Germinal center (tissue), 1 donor: ENCODE measurements around the gene SECISBP2.
"Not testable (repeated sequence)": the region's sequence is repeated elsewhere in the genome, so short reads cannot be mapped to it uniquely, and the experiment has no call there.

Source experiments
- DNase-seq: peaks from one replicate; pipeline ENCODE4 v3.0.0; 2012; ENCODE audit warnings: mixed read lengths, low spot score

SECISBP2 gene

DNA sequence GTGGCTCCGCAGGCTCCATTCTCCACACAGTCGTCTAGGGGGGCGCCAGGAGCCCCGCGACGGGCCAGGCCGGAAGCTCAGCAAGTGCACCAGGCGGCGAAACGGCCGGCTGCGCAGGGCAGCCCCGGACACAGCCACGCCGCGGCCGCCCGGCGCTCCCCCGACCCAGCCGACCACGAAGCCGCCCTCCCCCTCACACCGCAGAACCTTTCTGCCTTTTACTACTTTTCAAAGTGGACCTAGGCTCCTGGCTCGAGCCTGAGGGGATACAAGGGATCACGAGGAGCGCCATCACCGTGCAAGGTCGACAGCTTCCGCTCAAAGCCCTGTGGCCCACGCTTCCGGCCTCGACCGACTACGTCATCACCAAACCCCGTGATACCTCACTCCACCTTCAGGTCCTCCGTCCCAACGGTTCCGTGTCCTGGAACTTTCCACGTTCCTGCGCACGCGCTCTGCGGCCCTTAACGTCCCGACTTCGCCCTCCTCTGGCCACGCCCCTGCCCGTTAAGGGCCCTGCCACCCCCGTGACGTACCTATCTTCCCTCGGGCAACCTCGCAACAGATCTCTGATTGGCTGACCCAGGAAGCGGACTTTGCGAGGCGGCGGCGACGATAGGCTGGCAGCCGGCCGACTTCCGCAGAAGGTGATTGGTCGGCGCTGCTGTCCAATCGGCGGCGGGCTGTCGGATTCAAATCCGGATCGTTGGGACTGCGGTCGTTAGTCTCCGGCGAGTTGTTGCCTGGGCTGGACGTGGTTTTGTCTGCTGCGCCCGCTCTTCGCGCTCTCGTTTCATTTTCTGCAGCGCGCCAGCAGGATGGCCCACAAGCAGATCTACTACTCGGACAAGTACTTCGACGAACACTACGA, 7.6 kb upstream of the SECISBP2 start, which contains the start of gene CKS2:
Gene CKS2 (plus strand): TSS at position 721 of the 871 bp plus-strand sequence. CDS start 98 bp downstream, at position 819.
- peak; percentile 100 for DNase-seq

DNA sequence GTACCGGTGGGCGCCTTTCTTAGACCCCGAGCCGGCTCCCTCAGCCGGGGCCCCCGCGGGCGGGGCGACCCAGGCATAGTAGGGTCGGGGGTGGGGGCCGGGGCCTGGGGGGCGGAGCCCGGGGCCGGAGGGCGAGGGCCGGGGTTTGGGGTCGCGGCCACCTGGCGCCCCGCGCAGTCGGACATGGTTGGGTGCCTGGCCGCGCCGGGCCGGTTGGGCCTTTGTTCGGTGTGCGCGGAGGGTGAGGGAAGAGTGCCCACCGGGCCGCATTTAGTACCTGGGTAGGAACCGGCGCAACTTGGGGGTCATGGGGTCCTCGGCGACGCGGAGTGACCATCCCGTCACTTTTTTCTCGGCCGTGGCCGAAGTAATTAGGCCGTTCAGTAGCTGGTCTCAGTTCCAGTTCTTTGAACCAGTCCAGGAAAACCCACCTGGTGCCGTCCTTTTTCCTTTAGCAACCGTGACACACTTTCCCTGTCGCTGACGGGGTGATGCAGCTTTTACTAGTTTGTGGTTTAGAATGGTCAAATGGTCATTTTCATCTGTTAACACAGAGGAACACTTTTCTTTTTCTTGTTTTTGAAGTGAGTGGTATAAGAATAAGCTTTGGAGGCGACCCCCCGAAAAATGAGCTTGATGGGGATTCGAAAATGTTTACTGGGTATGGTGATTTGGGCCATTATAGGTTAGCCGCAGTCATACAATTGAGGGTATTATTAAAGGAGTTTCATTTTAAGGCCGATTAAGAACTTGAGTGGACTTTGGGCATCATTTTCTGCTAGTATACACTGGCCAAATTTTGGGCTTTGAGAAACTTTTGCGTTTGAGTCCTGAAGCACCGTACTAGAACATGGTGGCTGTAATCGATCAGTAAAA, 6.7 kb upstream of the SECISBP2 start:
- DNase-seq: peak; percentile 39

DNA sequence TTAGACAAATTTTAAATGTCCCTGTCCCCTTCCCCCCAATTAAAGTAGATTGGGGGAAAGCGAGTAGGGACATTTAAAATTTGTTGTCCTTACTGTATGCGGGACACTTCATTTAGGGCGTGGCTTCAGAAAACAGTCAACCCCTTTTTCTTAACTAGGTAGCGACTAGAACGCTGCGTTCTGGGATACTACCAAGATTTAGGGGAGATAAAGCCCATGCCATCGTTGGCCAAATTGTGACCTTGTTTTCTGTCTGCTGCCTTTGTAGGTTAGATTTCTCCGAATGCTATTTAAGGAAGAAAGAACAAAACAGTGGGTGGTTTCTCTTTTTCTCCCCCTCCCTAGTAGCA, 6.1 kb upstream of the SECISBP2 start:
- DNase-seq: no peak

DNA sequence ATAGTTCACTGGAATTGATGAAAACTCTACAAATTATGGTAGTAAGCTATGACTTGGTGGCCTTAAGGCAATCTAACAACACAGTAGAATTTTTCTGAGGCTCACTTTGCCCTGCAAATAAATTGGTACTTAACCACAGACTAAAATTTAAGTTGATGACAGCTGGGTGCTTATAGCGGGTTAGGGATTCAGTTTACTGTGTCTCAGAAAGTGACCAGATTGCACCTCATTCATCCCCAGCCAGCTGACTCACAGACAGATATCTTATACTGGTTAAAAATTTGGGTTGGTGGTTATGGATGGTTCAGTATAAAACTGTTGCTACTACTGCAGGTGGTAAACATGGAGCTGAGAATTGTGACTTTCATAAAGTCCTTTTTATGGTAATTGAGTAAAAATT, 4.5 kb upstream of the SECISBP2 start:
- DNase-seq: no peak

DNA sequence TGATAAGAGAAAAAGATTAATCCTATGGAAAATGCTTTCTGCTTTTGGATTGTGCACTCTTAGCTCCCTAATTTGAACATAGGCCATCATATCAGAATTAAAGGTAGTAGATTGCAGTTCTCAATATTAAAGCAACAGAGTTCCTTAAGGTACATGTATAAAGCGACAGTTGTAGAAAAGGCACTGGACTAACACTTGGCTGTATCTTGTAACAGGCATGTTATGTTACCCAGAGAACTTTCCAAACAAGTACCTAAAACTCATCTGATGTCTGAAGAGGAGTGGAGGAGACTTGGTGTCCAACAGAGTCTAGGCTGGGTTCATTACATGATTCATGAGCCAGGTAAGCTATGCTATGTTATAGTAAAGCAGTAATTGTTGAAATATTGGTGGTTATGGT, 3.3 kb upstream of the SECISBP2 start:
- DNase-seq: no peak

DNA sequence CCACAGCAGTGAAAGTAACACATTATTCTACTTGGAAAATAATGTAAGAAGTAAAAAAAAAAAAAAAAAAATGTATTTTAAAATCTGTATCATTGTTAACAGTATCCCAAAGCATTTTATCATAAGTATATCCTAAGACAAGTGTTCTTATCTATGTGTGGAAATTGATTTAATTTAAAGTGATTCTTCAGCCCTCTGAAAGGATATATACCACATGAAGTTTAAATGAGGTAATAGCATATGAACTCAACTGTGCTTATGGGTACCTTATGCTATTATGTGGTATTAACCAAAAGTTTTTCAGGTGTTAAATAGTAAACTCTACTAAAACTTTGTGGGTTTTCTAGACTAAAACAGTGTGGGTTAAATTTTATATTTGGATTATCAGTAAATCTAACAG, 2.8 kb upstream of the SECISBP2 start:
- no peak for DNase-seq

DNA sequence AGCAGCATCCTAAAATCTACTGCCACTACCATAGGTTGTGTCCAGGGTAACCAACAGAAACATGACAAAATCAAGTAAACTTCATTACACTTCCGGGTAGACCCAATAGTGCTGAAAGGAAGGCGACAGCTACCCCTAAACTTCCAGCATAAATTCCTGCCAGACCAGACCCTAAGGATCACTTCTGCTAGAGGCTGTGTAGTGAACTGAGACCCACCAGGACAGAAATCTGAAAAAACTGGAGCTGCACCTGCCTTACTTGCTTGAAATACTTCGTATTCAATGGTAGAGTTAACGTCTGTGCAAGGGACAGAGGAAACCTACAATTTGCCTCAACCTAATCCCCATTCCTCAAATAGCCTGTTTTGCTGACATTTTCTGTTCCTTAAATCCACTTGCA, 1.0 kb upstream of the SECISBP2 start:
- no peak for DNase-seq

DNA sequence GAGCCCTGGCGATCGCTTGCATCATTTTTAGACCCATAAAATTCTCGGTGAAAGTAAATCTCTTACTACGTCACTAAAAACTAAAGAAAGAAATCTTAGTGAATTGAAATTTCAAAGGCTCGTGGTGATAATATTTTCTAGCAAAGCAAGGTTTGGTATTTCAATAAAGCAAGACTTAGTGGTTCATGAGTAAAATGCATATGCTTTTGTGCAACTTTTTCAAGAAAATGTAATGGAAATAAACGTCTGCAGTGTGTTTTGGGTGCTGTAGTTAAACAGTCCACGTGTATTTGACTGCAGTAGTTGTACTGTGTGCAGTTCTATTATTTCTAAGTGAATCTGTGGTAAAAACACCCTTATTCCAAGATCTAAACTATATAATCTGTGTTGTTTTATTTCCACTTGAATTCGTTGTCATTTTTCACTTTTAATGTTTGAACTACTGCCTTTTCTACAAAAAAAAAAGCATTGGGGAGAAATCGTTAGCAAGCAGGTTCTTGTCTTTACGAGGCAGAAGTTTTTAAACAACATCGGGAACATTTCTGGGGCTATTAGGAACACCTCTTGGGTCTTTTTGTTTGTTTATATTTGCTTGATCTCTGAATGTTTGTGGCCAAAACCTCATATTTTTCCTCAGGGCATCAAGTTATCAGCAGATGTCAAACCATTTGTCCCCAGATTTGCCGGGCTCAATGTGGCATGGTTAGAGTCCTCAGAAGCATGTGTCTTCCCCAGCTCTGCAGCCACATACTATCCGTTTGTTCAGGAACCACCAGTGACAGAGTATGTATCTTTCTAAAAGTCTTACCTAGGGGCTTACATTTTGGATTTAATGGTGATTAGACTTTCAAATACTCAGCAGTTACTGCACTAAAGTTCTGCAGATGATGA, 960 bp downstream of the SECISBP2 start:
- no peak for DNase-seq

DNA sequence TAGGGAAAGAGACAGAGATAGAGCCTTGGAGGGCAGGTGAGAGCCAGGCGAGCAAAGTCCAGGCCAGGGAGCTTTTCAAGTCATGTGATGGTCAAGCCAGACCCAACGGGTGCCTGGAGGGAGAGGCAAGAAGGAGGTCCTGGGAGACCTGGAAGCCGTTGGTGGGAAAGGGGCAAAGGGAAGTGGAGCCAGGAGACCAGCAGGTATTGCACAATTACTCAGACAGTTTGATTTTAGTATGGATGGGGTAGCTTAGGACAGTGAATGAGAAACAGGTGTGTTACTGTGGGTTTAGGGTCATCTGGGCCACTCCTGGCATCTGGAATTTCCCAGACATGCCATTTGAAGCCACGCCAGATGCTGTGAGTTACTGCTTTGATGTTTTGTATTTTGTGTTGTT, 5.1 kb downstream of the SECISBP2 start:
- no peak for DNase-seq

DNA sequence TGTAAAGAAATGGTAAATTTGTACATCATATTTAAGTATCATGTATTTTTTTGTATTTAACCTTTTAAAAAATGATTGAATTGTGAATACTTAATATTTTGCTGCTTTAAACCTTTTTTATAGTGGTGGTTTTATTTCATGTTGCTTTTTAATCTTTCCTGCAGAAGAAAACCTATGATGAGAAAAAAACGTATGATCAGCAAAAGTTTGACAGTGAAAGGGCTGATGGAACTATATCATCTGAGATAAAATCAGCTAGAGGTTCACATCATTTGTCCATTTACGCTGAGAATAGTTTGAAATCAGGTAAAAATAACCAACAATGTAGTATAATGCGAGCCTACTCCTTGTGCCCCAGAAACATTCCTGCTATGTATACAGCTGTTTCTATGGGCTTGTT, 7.4 kb downstream of the SECISBP2 start:
- DNase-seq: no peak

DNA sequence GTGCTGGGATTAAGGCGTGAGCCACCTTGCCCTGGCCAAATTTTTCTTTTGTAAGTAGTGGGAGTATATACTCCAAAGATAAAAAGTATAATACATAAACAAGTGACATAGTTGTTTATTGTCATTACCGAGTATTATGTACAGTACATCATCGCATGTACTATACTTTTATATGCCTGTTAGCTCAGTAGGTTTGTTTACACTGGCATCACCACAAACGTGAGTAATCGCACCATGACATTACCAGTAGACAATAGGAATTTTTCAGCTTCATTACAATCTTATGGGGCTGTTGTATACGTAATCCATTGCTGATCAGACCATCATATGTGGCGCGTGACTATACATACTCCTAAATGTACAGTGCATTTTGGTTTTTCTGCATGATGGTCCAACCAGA, 9.8 kb downstream of the SECISBP2 start:
- no peak for DNase-seq

DNA sequence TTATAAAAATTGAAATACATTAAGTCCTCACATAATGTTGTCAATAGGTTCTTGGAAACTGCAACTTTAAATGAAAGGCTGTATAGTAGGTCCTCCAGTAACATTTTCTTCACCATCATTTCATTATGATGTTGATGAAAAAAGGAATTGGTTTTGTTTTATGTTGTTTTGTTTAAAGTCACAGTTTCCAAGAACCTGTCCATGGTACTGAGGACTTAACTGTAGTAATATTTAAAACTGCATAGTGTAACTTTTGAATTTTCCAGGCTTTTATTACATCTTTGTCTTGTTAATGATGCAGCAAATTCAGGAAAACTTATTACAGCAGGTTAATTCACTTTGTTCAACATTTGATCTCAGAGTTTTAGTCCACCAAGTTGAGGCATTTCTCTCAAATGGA, 11.6 kb downstream of the SECISBP2 start:
- no peak for DNase-seq

DNA sequence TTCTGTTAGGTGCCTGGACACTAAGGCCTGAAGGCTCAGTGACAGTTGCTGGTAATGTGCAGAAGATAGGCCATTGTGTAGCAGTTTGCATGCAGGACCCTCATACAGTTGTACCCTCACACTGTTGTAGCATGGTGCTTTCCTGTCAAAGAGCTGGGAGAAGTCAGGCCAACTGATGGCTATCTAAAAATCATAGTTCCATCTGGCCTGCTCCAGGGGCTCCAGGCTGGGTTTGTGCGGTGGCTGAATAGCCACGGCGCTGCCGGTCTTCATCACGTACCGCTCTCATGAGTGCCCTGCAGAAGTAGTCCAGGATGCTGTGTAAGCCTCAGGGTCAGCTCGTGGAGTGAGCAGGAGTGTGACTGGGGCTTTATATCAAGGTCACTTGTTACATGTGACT, 12.2 kb downstream of the SECISBP2 start:
- no peak for DNase-seq

DNA sequence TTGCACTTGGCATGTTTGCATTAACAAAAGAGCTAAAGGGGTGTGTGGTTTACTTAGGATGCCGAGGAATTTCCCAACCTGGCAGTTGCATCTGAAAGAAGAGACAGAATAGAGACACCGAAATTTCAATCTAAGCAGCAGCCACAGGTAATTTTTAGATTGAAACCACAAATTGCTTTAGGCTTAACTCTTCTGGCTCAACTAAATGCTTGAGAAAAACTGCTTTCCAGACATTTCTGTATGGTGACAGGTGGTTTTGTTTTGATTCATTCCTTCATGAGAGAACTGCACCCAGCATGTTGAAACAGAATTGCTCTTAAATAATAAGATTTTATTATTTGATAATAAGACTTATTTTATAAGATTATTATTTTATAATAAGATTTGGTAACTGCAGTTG, 21.5 kb downstream of the SECISBP2 start:
- no peak for DNase-seq

DNA sequence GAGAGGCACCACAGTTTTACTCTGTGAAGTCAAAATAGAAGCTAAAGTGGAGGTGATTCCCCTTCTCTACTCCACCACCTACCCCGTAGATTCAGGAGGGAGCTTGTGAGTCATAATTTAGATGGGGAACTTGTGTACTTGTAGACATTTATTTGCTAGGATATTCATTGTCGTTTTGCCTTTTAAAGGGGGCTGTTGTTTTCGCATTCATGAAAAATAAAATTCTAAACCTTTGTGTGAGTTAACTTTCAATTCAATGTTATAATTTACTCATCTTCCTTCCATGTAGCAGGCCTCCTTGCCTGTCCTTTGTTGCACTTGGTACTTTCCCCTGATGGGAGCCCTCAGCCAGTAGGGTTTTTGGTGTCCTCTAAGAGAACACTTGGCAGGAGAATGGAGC, 22.0 kb downstream of the SECISBP2 start:
- no peak for DNase-seq

DNA sequence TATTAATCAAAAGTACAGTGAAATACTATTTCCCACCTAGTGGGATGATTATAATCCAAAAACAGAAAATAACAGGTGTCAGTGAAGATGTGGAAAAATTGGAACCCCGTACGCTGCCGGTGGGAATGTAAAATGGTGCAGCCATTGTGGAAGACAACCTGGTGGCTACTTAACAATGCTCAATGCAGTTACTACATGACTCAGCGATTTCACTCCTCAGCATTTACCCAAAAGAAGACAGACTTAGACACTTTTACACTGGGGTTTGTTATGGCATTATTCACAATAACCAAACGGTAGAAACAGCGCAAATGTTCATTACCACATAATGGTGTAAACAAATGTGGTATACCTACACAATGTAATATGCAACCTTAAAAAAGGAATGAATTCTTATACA, 23.9 kb downstream of the SECISBP2 start:
- DNase-seq: no peak

DNA sequence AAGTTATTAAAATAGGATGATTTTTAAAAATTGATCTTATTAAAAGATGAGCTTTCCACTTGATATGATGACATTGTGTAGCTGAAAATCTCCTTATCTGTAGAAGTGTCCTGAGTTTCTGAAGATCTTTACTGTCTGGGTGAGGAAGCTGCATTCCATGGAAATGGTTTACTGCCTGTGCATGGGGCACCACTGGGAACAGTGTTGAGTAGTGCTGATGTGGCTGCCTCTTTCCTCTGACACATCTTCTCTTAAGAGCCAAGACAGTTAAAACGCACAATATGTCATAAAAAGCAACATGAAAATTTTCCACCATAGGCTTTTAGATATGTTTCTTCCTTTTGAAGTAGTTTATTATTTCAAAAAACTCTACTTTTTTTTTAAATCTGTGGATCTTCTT, 24.6 kb downstream of the SECISBP2 start:
- DNase-seq: no peak

DNA sequence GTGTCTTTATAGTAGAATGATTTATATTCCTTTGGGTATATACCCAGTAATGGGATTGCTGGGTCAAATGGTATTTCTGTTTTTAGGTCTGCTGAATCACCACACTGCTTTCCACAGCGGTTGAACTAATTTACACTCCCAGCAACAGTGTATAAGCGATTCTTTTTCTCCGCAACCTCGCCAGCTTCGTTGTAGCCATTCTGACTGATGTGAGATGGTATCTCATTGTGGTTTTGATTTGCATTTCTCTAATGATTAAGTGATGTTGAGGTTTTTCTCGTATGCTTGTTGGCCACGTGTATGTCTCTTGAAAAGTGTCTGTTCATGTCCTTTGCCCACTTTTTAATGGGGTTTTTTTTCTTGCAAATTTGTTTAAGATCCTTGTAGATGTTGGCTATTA, 25.5 kb downstream of the SECISBP2 start:
- not testable (repeated sequence) for DNase-seq

DNA sequence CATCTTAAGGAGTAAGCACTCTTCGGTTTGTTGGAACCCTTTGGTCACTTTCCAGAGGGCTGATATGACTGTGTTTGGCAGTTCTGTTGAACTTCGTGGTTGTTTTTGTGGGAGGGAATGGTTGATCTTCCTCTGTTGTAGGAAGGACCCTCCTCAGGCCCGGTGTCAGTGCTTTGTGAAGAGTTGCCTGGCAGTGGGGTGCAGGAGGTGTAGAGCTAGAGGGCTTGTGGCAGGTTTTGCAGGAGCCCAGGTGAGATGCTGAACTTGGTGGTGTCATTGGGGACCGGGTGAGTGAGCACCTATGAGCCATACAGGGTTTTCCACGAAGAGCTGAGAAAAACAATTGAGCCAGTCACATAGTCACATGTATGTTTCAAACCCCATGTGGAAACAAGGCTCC, 27.2 kb downstream of the SECISBP2 start:
- DNase-seq: no peak

DNA sequence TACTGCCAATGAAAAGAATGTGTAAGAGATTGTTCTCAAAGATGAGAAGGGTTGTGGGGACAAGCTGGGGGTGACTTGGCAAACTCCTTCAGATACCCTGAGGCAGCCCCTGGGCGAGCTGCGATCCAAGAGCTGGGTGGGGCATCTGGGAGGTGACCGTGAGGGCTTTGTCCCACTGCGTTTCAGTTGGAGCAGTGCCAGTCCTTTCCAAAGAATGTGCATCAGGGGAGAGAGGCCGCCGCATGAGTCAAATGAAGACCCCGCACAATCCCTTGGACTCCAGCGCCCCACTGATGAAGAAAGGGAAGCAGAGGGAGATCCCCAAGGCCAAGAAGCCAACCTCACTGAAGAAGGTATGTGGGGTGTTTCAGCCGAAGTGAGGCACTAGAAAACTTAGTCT, 28.4 kb downstream of the SECISBP2 start:
- no peak for DNase-seq

DNA sequence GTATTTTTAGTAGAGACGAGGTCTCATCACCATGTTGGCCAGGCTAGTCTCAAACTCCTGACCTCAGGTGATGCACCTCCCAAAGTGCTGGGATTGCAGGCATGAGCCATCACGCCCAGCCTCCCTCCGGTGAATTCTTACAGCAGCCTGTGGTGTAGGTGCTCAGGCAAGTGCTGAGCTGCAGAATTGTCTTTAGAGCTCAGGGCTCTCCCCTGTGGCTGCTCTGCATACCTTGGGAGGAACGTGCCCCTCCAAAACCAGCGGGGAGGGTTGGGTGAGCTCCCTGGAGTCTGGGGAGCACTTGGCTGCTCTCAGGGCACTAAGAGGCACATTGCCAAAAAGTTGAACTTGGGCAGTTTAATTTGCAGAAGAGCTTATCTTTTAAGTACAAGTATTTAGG, 29.4 kb downstream of the SECISBP2 start:
- DNase-seq: no peak

DNA sequence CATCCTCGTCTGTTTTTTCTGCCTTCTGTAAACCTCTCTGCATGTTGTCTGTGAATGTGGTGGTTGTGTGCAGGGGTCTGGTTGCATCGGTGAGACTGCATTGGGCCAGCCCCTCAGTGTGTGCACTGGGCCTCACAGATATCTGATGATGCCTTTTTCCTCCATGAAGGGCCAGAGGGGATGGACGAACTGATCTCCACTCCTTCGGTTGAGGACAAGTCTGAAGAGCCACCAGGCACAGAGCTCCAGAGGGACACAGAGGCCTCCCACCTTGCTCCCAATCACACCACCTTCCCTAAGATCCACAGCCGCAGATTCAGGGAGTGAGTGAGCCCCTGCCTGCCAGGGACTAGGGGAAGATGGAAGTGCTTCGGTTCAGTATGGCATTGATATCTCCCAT, 31.3 kb downstream of the SECISBP2 start:
- DNase-seq: no peak
